ENCODE results near the gene RBM3. TPM values are rescaled to one million over a fixed set of nuclear protein-coding genes. Genes with fewer than 3 reads are reported as not detected.
"Not testable (repeated sequence)": the region's sequence is repeated elsewhere in the genome, so short reads cannot be mapped to it uniquely, and the experiment has no call there.

Gene RBM3
- total and polyA plus RNA-seq, 8 donors: 82.3 to 454 (median 374) TPM

DNA sequence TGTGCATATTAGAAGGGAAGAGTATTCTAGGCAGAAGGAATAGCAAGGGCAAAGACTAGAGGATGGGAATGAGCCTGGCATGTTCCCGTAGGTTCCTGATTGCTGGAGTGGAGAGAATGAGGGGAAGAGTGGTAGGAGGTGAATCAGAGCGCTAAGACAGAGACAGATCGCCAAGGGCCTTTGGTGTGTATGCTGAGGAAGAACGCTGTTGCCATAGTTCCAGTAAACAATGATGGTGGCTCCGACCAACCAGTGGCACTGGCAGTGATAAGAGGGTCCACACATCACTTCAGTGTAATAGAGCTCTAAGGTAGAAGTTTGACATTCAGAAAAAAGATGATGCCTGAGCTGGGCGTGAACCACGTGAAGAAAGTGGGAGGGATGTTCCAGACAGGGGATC is 33.8 kb upstream of the RBM3 start:
- no peak overlapping the region for H3K27ac ChIP-seq
- intact Hi-C loops (cut with DNase I): no loop called here
- ATAC-seq: no peak
- peaks cover 0 to 10% of the 10 kb centered on the region in 2 donors for H3K4me1 ChIP-seq
- peak overlapping the region; percentile 55 to 66 for H3K4me3 ChIP-seq
- no peak for TF ChIP-seq CTCF (IDR thresholded peaks at IDR 0.05)
- no peak for DNase-seq
- peaks cover 0 to 8% of the 10 kb centered on the region in 2 donors for H3K36me3 ChIP-seq
- H3K9me3 ChIP-seq: no peaks in the 10 kb centered on the region
- no peaks in the 10 kb centered on the region for H3K27me3 ChIP-seq

DNA sequence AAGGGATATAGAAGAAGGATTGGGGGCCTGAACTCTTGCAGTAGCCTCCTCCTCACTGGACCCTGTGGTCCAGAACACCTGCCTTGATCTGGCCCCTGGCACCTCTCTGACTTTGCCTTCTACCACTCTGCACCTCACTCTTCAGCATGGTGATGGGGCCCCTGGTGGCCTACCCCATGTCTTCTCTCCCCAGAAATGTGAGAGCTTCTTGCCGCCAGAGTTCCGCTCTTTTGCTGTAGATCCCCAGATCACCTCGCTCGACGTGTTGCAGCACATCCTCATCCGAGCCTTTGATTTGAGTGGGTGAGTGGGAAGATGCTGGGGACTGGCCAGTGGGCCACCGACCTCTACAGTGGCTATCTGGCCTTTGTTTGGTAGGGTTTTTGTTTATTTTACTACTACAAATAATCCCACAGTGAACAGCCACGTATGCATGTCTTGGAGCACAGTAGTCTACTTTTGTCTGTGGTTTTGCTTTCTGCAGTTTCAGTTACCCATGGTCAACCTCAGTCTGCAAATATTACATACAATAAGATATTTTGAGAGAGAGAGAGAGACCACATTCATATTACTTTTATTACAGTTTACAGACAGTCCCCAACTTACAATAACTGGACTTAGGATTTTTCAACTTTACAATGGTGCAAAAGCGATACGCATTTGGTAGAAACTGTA is 33.0 kb upstream of the RBM3 start:
- peaks cover 0 to 15% of the 10 kb centered on the region in 2 donors for H3K36me3 ChIP-seq
- H3K27me3 ChIP-seq: no peaks in the 10 kb centered on the region
- no peaks in the 10 kb centered on the region for H3K9me3 ChIP-seq
- peaks cover 0 to 10% of the 10 kb centered on the region in 2 donors for H3K4me1 ChIP-seq
- no peak for ATAC-seq
- TF ChIP-seq CTCF (IDR thresholded peaks at IDR 0.05): no peak
- no peak for DNase-seq
- no peak overlapping the region for H3K27ac ChIP-seq
- intact Hi-C loops (cut with DNase I): no loop called here
- no peak overlapping the region for H3K4me3 ChIP-seq

DNA sequence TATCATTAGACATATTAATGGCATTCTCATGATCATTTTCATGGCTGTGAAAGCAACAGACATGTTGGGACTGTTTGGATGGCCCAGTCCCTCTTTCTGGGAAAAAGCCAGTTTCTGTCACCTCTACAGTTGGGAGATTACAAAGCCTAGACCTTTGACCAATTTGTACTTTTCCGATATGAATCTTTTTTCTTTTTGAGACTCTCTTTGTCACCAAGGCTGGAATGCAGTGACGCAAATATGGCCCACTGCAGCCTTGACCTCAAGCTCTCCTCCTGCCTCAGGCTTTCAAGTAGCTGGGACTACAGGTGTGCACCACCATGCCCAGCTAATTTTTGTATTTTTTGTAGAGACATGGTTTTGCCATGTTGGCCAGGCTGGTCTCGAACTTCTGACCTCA is 25.4 kb upstream of the RBM3 start:
- no peak overlapping the region for H3K27ac ChIP-seq
- no peak for DNase-seq
- ATAC-seq: no peak
- H3K4me1 ChIP-seq: no peaks in the 10 kb centered on the region
- peaks cover 0 to 29% of the 10 kb centered on the region in 2 donors for H3K36me3 ChIP-seq
- H3K27me3 ChIP-seq: no peaks in the 10 kb centered on the region
- H3K4me3 ChIP-seq: no peak overlapping the region
- intact Hi-C loops (cut with DNase I): no loop called here
- no peaks in the 10 kb centered on the region for H3K9me3 ChIP-seq
- no peak for TF ChIP-seq CTCF (IDR thresholded peaks at IDR 0.05)

DNA sequence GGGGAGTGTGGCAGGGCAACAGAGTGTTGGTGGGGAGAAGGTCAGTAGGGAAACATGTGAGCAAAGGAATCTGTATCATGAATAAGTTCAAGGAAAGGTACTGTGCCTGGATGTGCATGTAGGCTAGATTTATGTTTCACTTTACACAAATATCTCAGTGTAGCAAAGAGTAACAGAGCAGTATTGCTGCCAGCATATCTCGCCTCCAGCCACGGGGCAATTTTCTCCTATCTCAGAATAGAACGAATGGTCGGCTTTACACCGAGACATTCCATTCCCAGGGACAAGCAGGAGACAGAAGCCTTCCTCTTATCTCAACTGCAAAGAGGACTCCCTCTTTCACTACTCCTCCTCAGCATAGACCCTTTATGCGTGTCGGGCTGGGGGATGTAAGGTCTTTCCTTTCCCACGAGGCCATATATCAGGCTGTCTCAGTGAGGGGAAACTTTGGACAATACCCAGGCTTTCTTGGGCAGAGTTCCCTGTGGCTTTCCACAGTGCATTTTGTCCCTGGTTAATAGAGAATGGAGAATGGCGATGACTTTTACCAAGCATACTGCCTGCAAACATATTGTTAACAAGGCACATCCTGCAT is 18.5 kb upstream of the RBM3 start:
- peaks cover 0 to 34% of the 10 kb centered on the region in 2 donors for H3K36me3 ChIP-seq
- H3K27ac ChIP-seq; ATAC-seq; H3K27me3 ChIP-seq; DNase-seq; H3K4me3 ChIP-seq; H3K9me3 ChIP-seq; H3K4me1 ChIP-seq; intact Hi-C loops (cut with DNase I): not testable (repeated sequence)

DNA sequence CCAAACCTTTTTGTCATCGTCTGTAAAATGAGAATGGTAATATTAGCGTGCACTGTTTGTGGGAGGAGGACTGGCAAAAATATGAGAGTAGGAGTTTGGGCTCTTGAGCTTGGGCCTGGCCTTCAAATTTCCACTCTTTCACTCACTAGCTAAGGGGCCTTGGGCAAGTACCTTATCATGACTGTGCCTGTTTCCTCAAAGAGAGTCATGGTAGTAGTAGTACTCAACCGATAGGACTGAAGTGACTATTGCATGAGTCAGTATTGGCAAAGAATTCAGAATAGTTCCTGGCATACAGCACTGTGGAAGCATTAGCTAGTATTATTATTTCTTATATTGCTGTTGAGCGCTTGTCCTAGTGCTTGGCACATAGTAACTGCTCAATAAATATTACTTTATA is 16.0 kb upstream of the RBM3 start:
- H3K27ac ChIP-seq: no peak overlapping the region

More for the DNA sequence above, 16.0 kb upstream of the RBM3 start:
- ATAC-seq (peak; percentile 78), DNase-seq (no peak)
- H3K9me3 ChIP-seq: no peaks in the 10 kb centered on the region
- H3K27me3 ChIP-seq: no peaks in the 10 kb centered on the region
- TF ChIP-seq CTCF (IDR thresholded peaks at IDR 0.05): no peak
- no peak overlapping the region for H3K4me3 ChIP-seq
- intact Hi-C loops (cut with DNase I): no loop called here
- H3K4me1 ChIP-seq: no peaks in the 10 kb centered on the region
- peaks cover 0 to 45% of the 10 kb centered on the region in 2 donors for H3K36me3 ChIP-seq
